Activated T-helper 1 cell treated with Interleukin-2 at 50 U/mL for 16 hours (primary cell): ENCODE data around the gene FOXP1.
"Not testable (repeated sequence)": the region's sequence is repeated elsewhere in the genome, so short reads cannot be mapped to it uniquely, and the experiment has no call there.

Experiments
- DNase-seq: peaks from one replicate; pipeline ENCODE4 v3.0.0-alpha.2; 2020; ENCODE audit warnings: low read depth

Gene FOXP1

GRCh38 chr3:70979983-70980645 is 603.4 kb downstream of the FOXP1 start:
- no peak for DNase-seq

GRCh38 chr3:70977712-70978111 is 605.8 kb downstream of the FOXP1 start:
- no peak for DNase-seq

GRCh38 chr3:70975981-70976380 is 607.5 kb downstream of the FOXP1 start:
- DNase-seq: not testable (repeated sequence)

GRCh38 chr3:70974747-70975146 is 608.8 kb downstream of the FOXP1 start:
- no peak for DNase-seq

- DNase-seq: no peak
Measured at GRCh38 chr3:70973558-70973957, 610.0 kb downstream of the FOXP1 start.

GRCh38 chr3:70972855-70973254 is 610.7 kb downstream of the FOXP1 start:
- no peak for DNase-seq

GRCh38 chr3:70970952-70971351 is 612.6 kb downstream of the FOXP1 start:
- no peak for DNase-seq

- DNase-seq: no peak
Measured at GRCh38 chr3:70970171-70970570, 613.4 kb downstream of the FOXP1 start.

GRCh38 chr3:70963431-70964275 is 619.9 kb downstream of the FOXP1 start:
- no peak for DNase-seq

- DNase-seq: no peak
Measured at GRCh38 chr3:70959506-70960291, 623.8 kb downstream of the FOXP1 start.

- no peak for DNase-seq
Measured at GRCh38 chr3:70952033-70952747, 631.3 kb downstream of the FOXP1 start.

- no peak for DNase-seq
Measured at GRCh38 chr3:70951316-70951715, 632.2 kb downstream of the FOXP1 start.

- DNase-seq: no peak
Measured at GRCh38 chr3:70947579-70947978, 635.9 kb downstream of the FOXP1 start.

- DNase-seq: no peak
Measured at GRCh38 chr3:70943886-70944285, 639.6 kb downstream of the FOXP1 start.

GRCh38 chr3:70933105-70933810 is 650.3 kb downstream of the FOXP1 start:
- DNase-seq: no peak

- no peak for DNase-seq
Measured at GRCh38 chr3:70930066-70930465, 653.5 kb downstream of the FOXP1 start.

GRCh38 chr3:70927239-70927638 is 656.3 kb downstream of the FOXP1 start:
- DNase-seq: no peak

- DNase-seq: no peak
Measured at GRCh38 chr3:70926835-70927234, 656.7 kb downstream of the FOXP1 start.

GRCh38 chr3:70919661-70920060 is 663.9 kb downstream of the FOXP1 start:
- DNase-seq: no peak

GRCh38 chr3:70919091-70919490 is 664.4 kb downstream of the FOXP1 start:
- DNase-seq: no peak

GRCh38 chr3:70916375-70917055 is 667.0 kb downstream of the FOXP1 start:
- no peak for DNase-seq
